Muscle of leg (tissue), 11 donors: Measurements from ENCODE around the gene MACROH2A1. TPM values are rescaled to one million over a fixed set of nuclear protein-coding genes. Genes with fewer than 3 reads are reported as not detected.

ENCODE experiments used
- DNase-seq: peaks from one replicate; pipeline ENCODE4 v3.0.0; 2013
- H3K27ac ChIP-seq: one replicate; pipeline ENCODE4 v1.5.1; 2013; ENCODE audit warnings: mild to moderate bottlenecking, low read length, control low read depth
- H3K27me3 ChIP-seq: one replicate; pipeline ENCODE4 v1.6.1; 2013; ENCODE audit warnings: low read length; ENCODE audit not compliant: control insufficient read depth, insufficient read depth
- H3K36me3 ChIP-seq: one replicate; pipeline ENCODE4 v1.6.1; 2013; ENCODE audit warnings: low read length; ENCODE audit not compliant: control insufficient read depth, insufficient read depth
- H3K4me1 ChIP-seq: one replicate; pipeline ENCODE4 v1.6.1; 2013; ENCODE audit warnings: low read length; ENCODE audit not compliant: control insufficient read depth, insufficient read depth
- H3K4me3 ChIP-seq: one replicate; pipeline ENCODE4 v1.5.1; 2013; ENCODE audit warnings: low read length, control low read depth
- H3K9me3 ChIP-seq: replicated peaks from 2 replicates; pipeline ENCODE4 v1.6.1; 2013; ENCODE audit warnings: low read depth, low read length; ENCODE audit not compliant: control insufficient read depth
- WGBS: methylation state at CpG from one replicate; pipeline ENCODE4 v1.1.5; 2013; ENCODE audit warnings: missing lambda C conversion rate; ENCODE audit not compliant: insufficient coverage; 5-methylcytosine and 5-hydroxymethylcytosine counted together
- polyA plus RNA-seq, 8 donors: library from polyadenylated mRNA; unstranded; fragments of 120-200 nt; gene quantifications; one replicate each; pipeline versions ENCODE4 v1.2.1 to v1.2.3, GENCODE V29; 2013; ENCODE audit warnings: inconsistent platforms in 1 of 8, low replicate concordance in 1 of 8; ENCODE audit not compliant: insufficient read length in 8 of 8, insufficient read depth in 1 of 8
- total RNA-seq: library from RNA; stranded (reverse); fragments of 120-200 nt; gene quantifications from one replicate; pipeline ENCODE4 v1.2.4, GENCODE V29; 2013

MACROH2A1 gene
- total and polyA plus RNA-seq, 9 donors, result 103 to 117 (median 111) TPM

DNA sequence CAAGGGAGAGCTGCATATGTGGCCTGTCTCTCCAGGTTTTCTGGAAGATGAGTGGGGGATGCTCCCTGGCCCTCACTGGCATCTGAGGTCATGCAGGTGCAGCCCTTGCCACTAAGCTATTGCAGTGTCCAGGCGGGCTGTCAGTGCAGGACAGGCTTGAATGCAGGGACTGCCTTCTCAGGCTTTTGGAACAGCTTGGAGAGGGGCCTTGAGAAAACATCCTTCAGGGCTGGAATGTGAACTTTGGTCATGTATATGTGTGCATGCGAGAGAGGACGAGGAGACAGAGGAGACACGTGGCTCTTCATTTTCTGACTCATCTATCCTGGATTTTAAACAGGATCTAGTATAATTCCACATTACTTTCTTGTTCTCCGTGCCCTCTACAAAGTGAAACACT lies 90.3 kb downstream of the MACROH2A1 start:
- Histone ChIP-seq H3K4me3 (no peak overlapping the region), H3K9me3 (no peaks in the 10 kb centered on the region), H3K27ac (no peak overlapping the region), H3K36me3 (no peaks in the 10 kb centered on the region), H3K4me1 (peaks cover 20% of the 10 kb centered on the region), H3K27me3 (no peaks in the 10 kb centered on the region)
- WGBS, result 52% methylated on average over 4 of the region's 5 CpGs
- DNase-seq, result no peak

DNA sequence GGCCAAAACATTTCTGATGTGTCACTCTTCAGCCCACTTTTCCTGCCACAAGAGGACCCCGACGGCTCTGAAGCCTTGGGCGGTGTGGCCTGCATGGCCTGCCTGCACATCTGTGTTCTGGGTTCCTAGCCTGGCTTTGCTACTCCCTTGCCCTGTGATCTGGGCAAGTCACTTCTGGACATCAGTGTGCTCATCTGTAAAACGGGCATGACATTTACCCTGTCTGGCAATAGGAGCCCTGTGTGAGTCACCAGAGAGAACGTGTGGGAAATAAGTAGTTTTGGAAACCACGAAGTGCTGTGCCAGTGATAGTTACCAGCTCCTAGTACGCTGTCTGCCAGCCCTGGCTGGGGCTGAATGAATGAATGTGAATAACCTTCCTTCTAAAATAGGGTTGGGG lies 90.8 kb downstream of the MACROH2A1 start:
- no peak for DNase-seq
- Histone ChIP-seq H3K36me3 (no peaks in the 10 kb centered on the region), H3K4me1 (peaks cover 21% of the 10 kb centered on the region), H3K27me3 (no peaks in the 10 kb centered on the region), H3K27ac (no peak overlapping the region), H3K4me3 (no peak overlapping the region), H3K9me3 (no peaks in the 10 kb centered on the region)
- 88% methylated on average over 5 of the region's 7 CpGs for WGBS

DNA sequence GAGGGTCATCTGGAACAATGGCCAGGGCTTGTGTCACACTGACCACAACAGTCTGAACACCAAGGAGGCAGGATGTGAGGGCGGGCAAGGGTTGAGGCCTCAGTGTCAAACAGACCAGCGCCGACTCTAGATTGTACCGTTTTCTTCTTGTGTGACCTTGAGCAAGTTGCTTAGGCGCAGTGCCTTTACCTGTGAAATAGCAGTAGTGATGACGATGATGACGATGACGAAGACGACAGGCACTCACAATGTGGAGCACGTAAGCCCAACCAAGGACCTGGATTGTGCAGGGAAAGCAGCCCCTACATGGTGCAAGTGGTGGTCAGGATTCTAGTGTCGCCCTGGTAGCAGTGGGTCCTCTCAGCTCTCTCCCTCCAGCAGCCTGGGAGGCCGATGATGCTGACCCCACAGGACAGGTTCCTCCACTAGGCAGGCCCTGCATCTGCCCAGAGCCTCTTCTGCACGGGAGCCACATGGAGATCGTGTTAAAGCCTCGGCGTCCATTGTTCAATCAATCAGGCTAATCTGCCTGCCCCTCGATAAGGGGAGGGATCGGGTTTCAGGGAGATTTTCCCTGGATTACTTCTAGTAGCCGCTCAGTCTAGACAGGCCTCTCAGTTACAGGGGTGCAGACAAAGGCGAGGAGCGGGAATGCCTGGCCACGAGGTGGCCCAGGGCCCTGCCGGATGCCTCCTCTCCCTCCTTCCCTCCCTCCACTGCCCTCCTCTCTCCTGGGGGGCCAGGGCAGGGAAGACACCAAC lies 91.7 kb downstream of the MACROH2A1 start:
- 64% methylated on average over 20 of the region's 23 CpGs for WGBS
- no peak for DNase-seq
- no peak overlapping the region for H3K27ac ChIP-seq
- no peaks in the 10 kb centered on the region for H3K36me3 ChIP-seq
- H3K4me3 ChIP-seq, result no peak overlapping the region
- no peaks in the 10 kb centered on the region for H3K27me3 ChIP-seq
- H3K9me3 ChIP-seq, result no peaks in the 10 kb centered on the region
- H3K4me1 ChIP-seq, result peaks cover 21% of the 10 kb centered on the region

DNA sequence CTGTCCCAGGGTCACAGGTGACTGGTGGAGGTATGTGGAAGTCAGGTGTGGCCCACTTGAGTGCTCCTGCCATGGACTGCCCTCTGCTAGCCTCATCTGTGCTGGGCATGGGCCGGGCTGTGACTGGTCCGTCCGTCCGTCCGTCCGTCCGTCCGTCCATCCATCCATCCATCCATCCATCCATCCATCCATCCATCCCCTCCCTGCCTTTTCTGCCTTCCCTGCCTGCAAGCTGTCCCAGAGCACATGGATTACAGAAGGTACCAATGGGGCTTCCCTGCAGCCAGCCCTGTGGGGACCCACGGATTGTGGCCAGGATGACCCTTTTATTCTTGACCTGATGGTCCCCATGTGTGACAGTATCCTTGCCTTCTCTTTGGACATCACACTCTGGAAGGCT lies 92.5 kb downstream of the MACROH2A1 start:
- H3K9me3 ChIP-seq, result no peaks in the 10 kb centered on the region
- no peak overlapping the region for H3K4me3 ChIP-seq
- no peak for DNase-seq
- no peaks in the 10 kb centered on the region for H3K27me3 ChIP-seq
- peaks cover 21% of the 10 kb centered on the region for H3K4me1 ChIP-seq
- no peaks in the 10 kb centered on the region for H3K36me3 ChIP-seq
- H3K27ac ChIP-seq, result no peak overlapping the region
- 87% methylated on average over 8 of the region's 9 CpGs for WGBS

DNA sequence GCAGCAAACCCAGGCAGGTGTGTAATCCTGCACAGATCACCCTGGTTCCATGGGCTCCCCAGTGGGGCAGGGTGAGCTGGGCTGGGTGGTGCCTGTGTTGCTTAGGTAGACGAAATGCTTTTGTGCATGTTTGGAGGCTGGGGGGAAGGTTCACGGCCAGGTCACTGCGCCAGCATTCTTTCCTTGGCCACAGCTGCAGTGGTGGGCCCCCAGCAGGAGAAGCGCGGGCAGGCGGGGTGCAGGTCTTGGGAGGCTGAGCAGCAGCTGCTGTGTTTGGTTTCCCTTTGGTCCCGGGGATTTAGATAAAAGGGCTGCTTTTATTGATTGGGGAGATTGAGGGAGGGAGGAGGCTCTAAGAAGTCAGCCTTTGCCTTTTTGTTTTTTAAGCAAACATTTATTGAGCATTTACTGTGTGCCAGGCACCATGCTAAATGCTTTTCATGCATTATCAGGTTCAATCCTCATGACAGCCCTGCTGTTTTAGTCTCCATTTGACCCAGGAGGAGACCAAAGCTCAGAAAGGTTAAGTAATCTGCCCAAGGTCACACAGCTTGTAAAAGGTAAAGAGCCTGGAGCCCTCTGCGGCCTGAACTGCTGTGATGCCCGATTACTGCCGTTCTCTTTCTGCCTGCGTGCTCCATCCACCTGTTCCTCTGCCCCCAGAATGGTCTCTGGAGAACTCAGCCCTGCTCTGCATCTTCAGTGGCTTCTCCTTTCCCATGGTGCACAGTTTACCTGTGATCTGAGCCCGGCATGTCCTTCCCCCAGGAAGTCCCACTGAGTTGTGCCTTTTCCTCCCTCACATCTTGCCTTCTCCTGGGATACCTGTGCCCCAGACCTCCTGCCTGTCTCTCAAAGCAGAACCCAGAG lies 94.4 kb downstream of the MACROH2A1 start:
- Histone ChIP-seq H3K4me3 (no peak overlapping the region), H3K36me3 (no peaks in the 10 kb centered on the region), H3K4me1 (peaks cover 21% of the 10 kb centered on the region), H3K27ac (no peak overlapping the region), H3K27me3 (no peaks in the 10 kb centered on the region), H3K9me3 (no peaks in the 10 kb centered on the region)
- 34% methylated on average over 12 of the region's 12 CpGs for whole genome bisulfite sequencing
- peak; percentile 32 for DNase-seq

DNA sequence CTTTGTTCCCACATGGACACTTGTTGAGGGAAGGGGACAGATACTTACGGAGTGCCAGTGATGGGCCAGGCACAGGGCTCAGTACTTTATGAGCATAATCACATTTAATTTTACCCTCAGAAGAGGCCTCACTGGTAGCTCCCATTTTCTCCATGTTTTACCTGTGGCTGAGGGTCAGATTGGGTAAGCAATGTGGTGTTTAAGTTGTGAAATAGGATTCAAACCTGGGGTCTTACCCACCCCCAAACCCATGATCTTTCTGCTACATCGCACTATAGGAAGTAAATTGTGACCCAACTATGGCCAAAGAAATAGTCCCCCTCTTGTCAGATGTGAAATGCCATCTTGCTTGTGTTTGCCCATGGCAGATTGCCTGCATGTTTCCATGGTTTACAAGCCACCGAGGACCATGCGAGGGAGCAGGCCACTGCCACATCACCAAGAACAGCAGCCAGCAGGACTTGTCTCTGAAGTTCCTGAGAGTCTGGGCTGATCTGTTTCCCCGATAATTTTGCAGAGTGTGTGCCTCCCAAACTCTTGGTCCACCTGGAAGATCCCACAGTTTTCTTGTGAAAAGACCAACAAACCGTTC lies 95.4 kb downstream of the MACROH2A1 start:
- WGBS, result 58% methylated on average over 5 of the region's 6 CpGs
- Histone ChIP-seq H3K9me3 (no peaks in the 10 kb centered on the region), H3K4me1 (peaks cover 21% of the 10 kb centered on the region), H3K36me3 (no peaks in the 10 kb centered on the region), H3K27ac (no peak overlapping the region), H3K27me3 (no peaks in the 10 kb centered on the region), H3K4me3 (no peak overlapping the region)
- DNase-seq, result peak; percentile 12

DNA sequence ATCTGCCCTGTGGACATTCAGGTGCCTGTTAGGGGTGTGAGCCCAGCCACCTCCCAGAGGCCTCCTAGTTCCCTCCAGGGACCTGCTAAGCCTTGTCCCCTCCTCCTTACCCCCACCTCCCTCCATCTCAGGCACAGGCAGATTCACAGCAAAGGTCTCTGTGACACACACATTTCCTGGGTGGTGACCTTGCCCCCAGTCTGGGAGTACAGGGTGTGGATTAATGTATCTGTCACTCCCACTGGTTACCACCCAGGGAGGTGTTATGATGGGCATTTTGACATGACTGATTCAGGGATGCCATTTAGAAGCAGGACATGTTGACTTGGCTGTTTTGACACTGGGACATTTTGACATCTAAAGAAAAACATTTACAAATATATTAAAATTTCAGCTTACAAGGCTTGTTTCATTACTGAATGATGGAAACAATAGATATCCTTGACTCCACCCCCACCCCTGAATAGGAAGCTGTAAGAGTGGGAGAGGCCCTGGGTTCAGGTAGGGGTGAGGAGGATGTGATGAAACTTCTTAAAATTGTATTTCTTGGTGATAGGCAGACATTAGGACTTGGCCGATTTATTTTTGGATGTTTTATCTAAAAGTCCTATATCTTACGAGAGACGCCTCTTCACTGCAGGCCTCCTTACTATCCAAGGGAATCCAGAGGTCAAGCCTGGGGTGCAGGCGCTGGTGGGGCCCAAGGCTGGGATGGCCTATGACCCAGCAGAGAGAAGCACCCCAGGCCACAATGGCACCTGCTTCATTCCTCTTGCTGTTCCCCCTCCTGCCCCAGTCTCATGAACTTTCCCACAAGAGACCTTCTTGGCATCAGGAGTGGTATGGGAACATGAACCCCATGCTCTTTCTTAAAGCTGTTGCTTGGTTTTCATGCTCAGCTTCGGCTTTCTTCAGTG lies 101.9 kb downstream of the MACROH2A1 start:
- Histone ChIP-seq H3K4me3 (no peak overlapping the region), H3K36me3 (no peaks in the 10 kb centered on the region), H3K9me3 (no peaks in the 10 kb centered on the region), H3K4me1 (no peaks in the 10 kb centered on the region), H3K27me3 (no peaks in the 10 kb centered on the region), H3K27ac (no peak overlapping the region)
- WGBS, result 80% methylated on average over 1 of the region's 5 CpGs
- DNase-seq, result no peak

DNA sequence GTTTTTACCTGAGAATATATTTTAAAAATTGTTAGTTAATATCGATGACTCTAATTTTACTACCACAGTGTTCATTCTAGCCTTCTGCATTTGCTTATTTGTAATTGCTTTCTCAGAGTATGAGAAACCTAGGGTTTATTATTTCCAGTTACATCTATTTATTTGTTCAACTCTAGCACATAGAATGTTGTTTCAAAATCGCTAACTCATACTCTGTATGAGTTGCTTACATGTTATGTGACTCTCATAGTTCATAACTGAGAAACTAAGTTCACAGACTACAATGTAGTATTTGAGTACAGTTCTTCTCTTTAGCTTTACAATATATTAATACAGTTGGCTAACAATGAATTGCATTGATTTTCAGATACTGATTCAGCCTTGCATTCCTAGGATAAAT lies 103.2 kb downstream of the MACROH2A1 start:
- no peaks in the 10 kb centered on the region for H3K9me3 ChIP-seq

DNA sequence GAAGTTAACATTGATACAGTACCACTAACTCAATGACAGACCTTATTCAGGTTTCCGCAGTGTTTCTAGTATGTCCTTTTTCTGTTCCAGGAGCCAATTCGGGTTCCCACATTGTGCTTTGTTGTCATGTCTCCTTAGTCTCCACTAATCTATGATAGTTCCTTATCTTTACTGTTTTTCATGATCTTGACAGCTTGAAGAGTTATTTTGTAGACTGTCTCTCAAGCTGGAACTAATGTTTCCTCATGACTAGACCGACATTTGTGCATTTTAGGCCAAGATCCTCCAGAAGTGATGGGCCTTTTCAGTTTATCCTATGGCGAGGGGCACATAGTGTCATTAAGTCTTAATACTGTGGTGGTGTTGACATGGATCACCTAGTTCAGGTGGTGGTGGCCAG lies 104.2 kb downstream of the MACROH2A1 start:
- no peaks in the 10 kb centered on the region for H3K36me3 ChIP-seq
- no peaks in the 10 kb centered on the region for H3K27me3 ChIP-seq
- H3K9me3 ChIP-seq, result no peaks in the 10 kb centered on the region
- no peak overlapping the region for H3K27ac ChIP-seq
- H3K4me3 ChIP-seq, result no peak overlapping the region
- H3K4me1 ChIP-seq, result no peaks in the 10 kb centered on the region
- DNase-seq, result no peak
- WGBS, result 96% methylated on average over 4 of the region's 4 CpGs

More for the DNA sequence above, 103.2 kb downstream of the MACROH2A1 start:
- Histone ChIP-seq H3K36me3 (no peaks in the 10 kb centered on the region), H3K4me3 (no peak overlapping the region), H3K4me1 (no peaks in the 10 kb centered on the region), H3K27me3 (no peaks in the 10 kb centered on the region), H3K27ac (no peak overlapping the region)
- no peak for DNase-seq
- no CpG with 5 or more reads among the region's 2 CpGs for WGBS
